IMR-90 (cell line): Measurements from ENCODE around the gene KCNC2. TPM values are rescaled to one million over a fixed set of nuclear protein-coding genes. Genes with fewer than 3 reads are reported as not detected.

Source experiments
- ATAC-seq: fragments of 200-7000 bp; cut with Tn5 transposase; 2 replicates; pipeline ENCODE4 v1.9.1; 2020; ENCODE audit warnings: low read depth, mild to moderate bottlenecking, moderate library complexity
- BruUV-seq: library from RNA; stranded (reverse); fragments of 400-500 nt; replicated peaks from 2 replicates; lab custom pipeline; 2021; lab: Mats Ljungman, UMichigan
- CTCF ChIA-PET: fragments of 300-600 bp; formaldehyde crosslinking; extraction: SDS; loops from one replicate; lab custom pipeline; 2021; ENCODE audit warnings: antibody characterized with exemption; lab: Yijun Ruan, JAX
- POLR2A ChIA-PET: fragments of 300-600 bp; sonication (Branson Sonifier 250); formaldehyde crosslinking; loops from one replicate; lab custom pipeline; 2022; ENCODE audit warnings: antibody characterized with exemption; ENCODE audit not compliant: unreplicated experiment; lab: Charles Lee
- DNase-seq: peaks from one replicate; pipeline ENCODE4 v3.0.0; 2013
- H2AFZ ChIP-seq: replicated peaks from 2 replicates; pipeline ENCODE3; 2013; ENCODE audit warnings: low read length, mild to moderate bottlenecking; ENCODE audit not compliant: poor library complexity
- H2AK5ac ChIP-seq: 2 replicates; pipeline ENCODE4 v1.6.1; 2013; ENCODE audit warnings: low read depth, low read length, inconsistent platforms
- H2AK9ac ChIP-seq: replicated peaks from 2 replicates; pipeline ENCODE3; 2013; ENCODE audit warnings: mild to moderate bottlenecking, low read depth, low read length, moderate library complexity; ENCODE audit not compliant: poor library complexity
- H2BK120ac ChIP-seq: 2 replicates; pipeline ENCODE4 v1.6.1; 2013; ENCODE audit warnings: low read depth, low read length, inconsistent platforms
- H2BK15ac ChIP-seq: 3 replicates; pipeline ENCODE4 v1.6.1; 2013; ENCODE audit warnings: low read depth, low read length, inconsistent platforms
- H2BK20ac ChIP-seq: 2 replicates; pipeline ENCODE4 v1.6.1; 2013; ENCODE audit warnings: low read depth, mild to moderate bottlenecking, inconsistent platforms, low read length, moderate library complexity
- H2BK5ac ChIP-seq: 2 replicates; pipeline ENCODE4 v1.6.1; 2013; ENCODE audit warnings: mild to moderate bottlenecking, low read depth, low read length, inconsistent platforms; ENCODE audit not compliant: poor library complexity, severe bottlenecking
- H3K14ac ChIP-seq: replicated peaks from 2 replicates; pipeline ENCODE4 v1.6.1; 2013; ENCODE audit warnings: low read depth, low read length, inconsistent platforms
- H3K18ac ChIP-seq: 2 replicates; pipeline ENCODE4 v1.6.1; 2013; ENCODE audit warnings: low read depth, low read length, control low read depth
- H3K23ac ChIP-seq: 2 replicates; pipeline ENCODE4 v1.6.1; 2013; ENCODE audit warnings: low read depth, low read length, inconsistent platforms
- H3K27ac ChIP-seq: 2 replicates; pipeline ENCODE4 v1.5.1; 2013; ENCODE audit warnings: mild to moderate bottlenecking, control low read depth, low read length; ENCODE audit not compliant: insufficient read depth
- H3K27me3 ChIP-seq: 2 replicates; pipeline ENCODE4 v1.6.1; 2013; ENCODE audit warnings: low read length; ENCODE audit not compliant: control insufficient read depth, insufficient read depth
- H3K36me3 ChIP-seq: 2 replicates; pipeline ENCODE4 v1.6.1; 2013; ENCODE audit warnings: low read length, mixed read lengths; ENCODE audit not compliant: control insufficient read depth, insufficient read depth
- H3K4ac ChIP-seq: 2 replicates; pipeline ENCODE4 v1.6.1; 2013; ENCODE audit warnings: low read depth, low read length, inconsistent platforms
- H3K4me1 ChIP-seq: 2 replicates; pipeline ENCODE4 v1.6.1; 2013; ENCODE audit warnings: low read length, mixed read lengths; ENCODE audit not compliant: control insufficient read depth, insufficient read depth
- H3K4me2 ChIP-seq: 2 replicates; pipeline ENCODE4 v1.6.1; 2013; ENCODE audit warnings: low read depth, mild to moderate bottlenecking, control low read depth, low read length, moderate library complexity
- H3K4me3 ChIP-seq: 2 replicates; pipeline ENCODE4 v1.5.1; 2013; ENCODE audit warnings: low read depth, mild to moderate bottlenecking, control low read depth, low read length, moderate library complexity; ENCODE audit not compliant: insufficient read depth
- H3K56ac ChIP-seq: 2 replicates; pipeline ENCODE4 v1.6.1; 2013; ENCODE audit warnings: low read length, inconsistent platforms; ENCODE audit not compliant: insufficient read depth; ENCODE audit errors: extremely low read depth
- H3K79me1 ChIP-seq, 2 experiments: 2 replicates each; pipeline ENCODE4 v1.6.1; 2013; ENCODE audit warnings: low read length in 2 of 2, inconsistent platforms in 1 of 2, low read depth in 1 of 2
- H3K9ac ChIP-seq: 2 replicates; pipeline ENCODE4 v1.6.1; 2013; ENCODE audit warnings: low read depth, low read length, control low read depth
- H3K9me1 ChIP-seq: 2 replicates; pipeline ENCODE4 v1.6.1; 2013; ENCODE audit warnings: low read length, inconsistent platforms; ENCODE audit not compliant: insufficient read depth
- H3K9me3 ChIP-seq: 2 replicates; pipeline ENCODE4 v1.6.1; 2013; ENCODE audit warnings: low read length; ENCODE audit not compliant: control insufficient read depth, insufficient read depth
- H4K20me1 ChIP-seq: 2 replicates; pipeline ENCODE4 v1.6.1; 2013; ENCODE audit warnings: low read length, inconsistent platforms; ENCODE audit not compliant: insufficient read depth
- H4K5ac ChIP-seq: 2 replicates; pipeline ENCODE4 v1.6.1; 2013; ENCODE audit warnings: mild to moderate bottlenecking, low read depth, low read length, control low read depth
- H4K8ac ChIP-seq, 2 experiments: 2 replicates each; pipeline ENCODE4 v1.6.1; 2013; ENCODE audit warnings: low read depth in 2 of 2, low read length in 2 of 2, control low read depth in 1 of 2, inconsistent platforms in 1 of 2
- H4K91ac ChIP-seq: 2 replicates; pipeline ENCODE4 v1.6.1; 2013; ENCODE audit warnings: low read depth, low read length, inconsistent platforms; ENCODE audit not compliant: insufficient read depth
- CHD1 ChIP-seq: IDR thresholded peaks from 2 replicates; pipeline ENCODE4 v1.6.1; 2012; ENCODE audit warnings: low read depth, low read length, improper control_type of control experiment
- ELK1 ChIP-seq: fragments of 150-350 bp; IDR thresholded peaks from 2 replicates; pipeline ENCODE4 v1.6.1; 2016; ENCODE audit warnings: low read depth, mild to moderate bottlenecking, low read length, moderate library complexity, borderline replicate concordance
- MAFK ChIP-seq: IDR thresholded peaks from 2 replicates; pipeline ENCODE4 v1.6.1; 2012; ENCODE audit warnings: low read depth, low read length, improper control_type of control experiment
- MAZ ChIP-seq: IDR thresholded peaks from 2 replicates; pipeline ENCODE4 v1.6.1; 2012; ENCODE audit warnings: low read depth, mild to moderate bottlenecking, low read length, improper control_type of control experiment, moderate library complexity, borderline replicate concordance
- MXI1 ChIP-seq: IDR thresholded peaks from 2 replicates; pipeline ENCODE4 v1.6.1; 2012; ENCODE audit warnings: low read depth, mild to moderate bottlenecking, low read length, moderate library complexity, borderline replicate concordance
- NFE2L2 ChIP-seq: fragments of 150-350 bp; IDR thresholded peaks from 2 replicates; pipeline ENCODE4 v1.6.1; 2016; ENCODE audit warnings: low read depth, mild to moderate bottlenecking, low read length
- POLR2A ChIP-seq: IDR thresholded peaks from 2 replicates; pipeline ENCODE4 v1.6.1; 2012; ENCODE audit warnings: mild to moderate bottlenecking, low read depth, low read length
- RAD21 ChIP-seq: IDR thresholded peaks from 2 replicates; pipeline ENCODE4 v1.6.1; 2012; ENCODE audit warnings: low read length, improper control_type of control experiment
- RCOR1 ChIP-seq: IDR thresholded peaks from 2 replicates; pipeline ENCODE4 v1.6.1; 2012; ENCODE audit warnings: mild to moderate bottlenecking, low read length, improper control_type of control experiment; ENCODE audit not compliant: insufficient replicate concordance
- RFX5 ChIP-seq: IDR thresholded peaks from 2 replicates; pipeline ENCODE4 v1.8.0; 2012; ENCODE audit warnings: low read depth, mild to moderate bottlenecking, low read length, moderate library complexity
- SMC3 ChIP-seq: fragments of 150-350 bp; IDR thresholded peaks from 2 replicates; pipeline ENCODE4 v1.6.1; 2016; ENCODE audit warnings: low read depth, mild to moderate bottlenecking, antibody characterized with exemption, low read length, moderate library complexity
- USF2 ChIP-seq: fragments of 150-350 bp; IDR thresholded peaks from 2 replicates; pipeline ENCODE4 v1.6.1; 2017; ENCODE audit warnings: mild to moderate bottlenecking, antibody characterized with exemption, low read length, low read depth
- dilution Hi-C: fragments of 300-500 bp; cut with HindIII; formaldehyde crosslinking; loops from one replicate; pipeline ENCODE4 v1.14.3; 2018; ENCODE audit warnings: low sequenced_read_pairs; ENCODE audit not compliant: unreplicated experiment
- in situ Hi-C: fragments of 300-500 bp; cut with MboI; formaldehyde crosslinking; loops from 3 replicates; pipeline ENCODE4 v1.14.3; 2019; ENCODE audit warnings: low sequenced_read_pairs, inconsistent platforms, mixed read lengths
- intact Hi-C: fragments of 100-400 bp; cut with micrococcal nuclease; formaldehyde crosslinking; loops from 2 replicates; pipeline ENCODE4 v1.10.0; 2022
- polyA plus RNA-seq, 3 experiments: library from polyadenylated mRNA; depleted of rRNA; stranded (reverse); fragments of >200 nt; gene quantifications; 2 replicates each; pipeline ENCODE4 v1.2.3, GENCODE V29; 2012; ENCODE audit warnings: low replicate concordance in 1 of 3
- total RNA-seq: library from RNA; depleted of rRNA; stranded (reverse); fragments of >200 nt; gene quantifications from 2 replicates; pipeline ENCODE4 v1.2.3, GENCODE V29; 2012

Gene KCNC2
- total and polyA plus RNA-seq, 2 of the 4 experiments (the other 2 are of a cell fraction) = not detected

GRCh38 chr12:75245108-75245507, 35.5 kb upstream of the KCNC2 start:
- POLR2A ChIA-PET = no interaction called here

More at GRCh38 chr12:75245108-75245507, 35.5 kb upstream of the KCNC2 start:
- H3K4me2 ChIP-seq = no peak overlapping the region
- CTCF ChIA-PET = no interaction called here
- no peak overlapping the region for H4K8ac ChIP-seq
- no peaks in the 10 kb centered on the region for H3K9me1 ChIP-seq
- dilution Hi-C loops (no loop called here), in situ Hi-C loops (no loop called here), intact Hi-C loops (no loop called here)
- H4K5ac ChIP-seq = no peak overlapping the region
- no peak overlapping the region for H2AK5ac ChIP-seq
- no peaks in the 10 kb centered on the region for H4K20me1 ChIP-seq
- H3K79me1 ChIP-seq = no peaks in the 10 kb centered on the region
- no peaks in the 10 kb centered on the region for H3K36me3 ChIP-seq
- no peak overlapping the region for H2BK5ac ChIP-seq
- no TSS peak for BruUV-seq
- no peak overlapping the region for H3K9ac ChIP-seq
- no peak overlapping the region for H2BK20ac ChIP-seq
- no peak overlapping the region for H2BK120ac ChIP-seq
- no peaks in the 10 kb centered on the region for H3K27me3 ChIP-seq
- H3K23ac ChIP-seq = no peak overlapping the region
- ATAC-seq (no peak), DNase-seq (no peak)
- no peak overlapping the region for H4K91ac ChIP-seq
- H2BK15ac ChIP-seq = no peak overlapping the region
- H3K27ac ChIP-seq = no peak overlapping the region
- H2AK9ac ChIP-seq = no peak overlapping the region
- H3K4me1 ChIP-seq = no peaks in the 10 kb centered on the region
- H2AFZ ChIP-seq = no peak overlapping the region
- no peak overlapping the region for H3K14ac ChIP-seq
- TF ChIP-seq MAFK = peak; percentile 95
- TF ChIP-seq RFX5 = no peak
- TF ChIP-seq POLR2A = no peak
- no peak for TF ChIP-seq RCOR1
- TF ChIP-seq MAZ = no peak
- no peak for TF ChIP-seq USF2
- no peak for TF ChIP-seq RAD21
- TF ChIP-seq SMC3 = no peak
- TF ChIP-seq CHD1 = no peak
- peak; percentile 72 for TF ChIP-seq NFE2L2
- no peak for TF ChIP-seq MXI1
- TF ChIP-seq ELK1 = no peak
- no peaks in the 10 kb centered on the region for H3K9me3 ChIP-seq
- H3K56ac ChIP-seq = no peak overlapping the region
- no peak overlapping the region for H3K4ac ChIP-seq
- H3K4me3 ChIP-seq = no peak overlapping the region
- H3K18ac ChIP-seq = no peak overlapping the region
